HG03520 (cell line): ENCODE measurements around the gene WWOX.

Experiments used
- ATAC-seq: cut with Tn5 transposase; IDR thresholded peaks from one replicate; pipeline ENCODE4 v1.9.1; 2021; ENCODE audit warnings: mild to moderate bottlenecking, moderate library complexity; ENCODE audit not compliant: unreplicated experiment

WWOX gene

GRCh38 chr16:78385086-78385805 lies 285.8 kb downstream of the WWOX start:
- ATAC-seq, result no peak

- no peak for ATAC-seq
Measured at GRCh38 chr16:78386557-78387324, 287.3 kb downstream of the WWOX start.

- ATAC-seq, result no peak
Measured at GRCh38 chr16:78389009-78389498, 289.6 kb downstream of the WWOX start.

- ATAC-seq, result no peak
Measured at GRCh38 chr16:78390092-78390491, 290.6 kb downstream of the WWOX start.

- no peak for ATAC-seq
Measured at GRCh38 chr16:78390508-78391324, 291.3 kb downstream of the WWOX start.

GRCh38 chr16:78392585-78393195 lies 293.2 kb downstream of the WWOX start:
- ATAC-seq, result no peak

- no peak for ATAC-seq
Measured at GRCh38 chr16:78395035-78395434, 295.6 kb downstream of the WWOX start.

- no peak for ATAC-seq
Measured at GRCh38 chr16:78396046-78396445, 296.6 kb downstream of the WWOX start.

- ATAC-seq, result no peak
Measured at GRCh38 chr16:78396673-78397072, 297.2 kb downstream of the WWOX start.

GRCh38 chr16:78399384-78399783 lies 299.9 kb downstream of the WWOX start:
- no peak for ATAC-seq

- ATAC-seq, result no peak
Measured at GRCh38 chr16:78402833-78403232, 303.4 kb downstream of the WWOX start.

- ATAC-seq, result no peak
Measured at GRCh38 chr16:78405040-78405439, 305.6 kb downstream of the WWOX start.

GRCh38 chr16:78405833-78406232 lies 306.4 kb downstream of the WWOX start:
- no peak for ATAC-seq

GRCh38 chr16:78407191-78407590 lies 307.7 kb downstream of the WWOX start:
- no peak for ATAC-seq

GRCh38 chr16:78413651-78414050 lies 314.2 kb downstream of the WWOX start:
- ATAC-seq, result no peak

- ATAC-seq, result no peak
Measured at GRCh38 chr16:78415013-78415412, 315.6 kb downstream of the WWOX start.

GRCh38 chr16:78415669-78416068 lies 316.2 kb downstream of the WWOX start:
- no peak for ATAC-seq

- ATAC-seq, result no peak
Measured at GRCh38 chr16:78416400-78416799, 316.9 kb downstream of the WWOX start.

GRCh38 chr16:78421181-78421708 lies 321.8 kb downstream of the WWOX start:
- no peak for ATAC-seq

GRCh38 chr16:78425281-78425680 lies 325.8 kb downstream of the WWOX start:
- ATAC-seq, result no peak
